NCI-H460 (cell line): ENCODE measurements around the gene TNIK. TPM values are rescaled to one million over a fixed set of nuclear protein-coding genes. Genes with fewer than 3 reads are reported as not detected.

ENCODE experiments used
- DNase-seq: peaks from one replicate; pipeline ENCODE4 v3.0.0-alpha.2; 2016; ENCODE audit warnings: low read depth; ENCODE audit errors: extremely low read depth
- total RNA-seq: library from RNA; depleted of rRNA; stranded (reverse); fragments of >200 nt; shearing (Covaris generic); gene quantifications from 2 replicates; pipeline ENCODE4 v1.2.3, GENCODE V29; 2014

TNIK gene
- total RNA-seq, 1 experiment from 2014 or later, result 1.1 TPM

DNA sequence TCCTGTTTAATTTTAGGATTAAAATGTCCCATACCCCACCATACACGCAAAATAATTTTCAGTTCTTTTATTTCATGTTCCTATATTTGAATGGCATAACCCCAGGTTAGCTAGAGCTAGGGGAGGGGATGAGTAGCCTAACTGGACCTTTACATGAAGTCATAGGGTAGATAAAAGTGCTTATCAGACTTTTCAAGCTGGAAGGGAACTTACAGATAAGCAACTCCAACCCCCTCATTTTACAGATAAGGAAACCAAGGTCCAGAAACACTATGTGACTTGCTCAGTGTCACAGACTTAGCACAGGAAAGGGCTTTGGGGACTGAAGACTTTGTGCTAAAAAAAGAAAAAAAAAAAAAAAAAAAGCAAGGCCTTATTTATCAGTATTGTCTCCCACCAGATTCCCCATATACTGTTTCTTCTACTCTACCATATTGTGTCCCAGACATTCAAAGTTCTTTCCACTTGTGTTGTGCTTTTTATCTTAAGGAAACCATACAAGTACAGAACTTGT lies 10.6 kb upstream of the TNIK start:
- no peak for DNase-seq

GRCh38 chr3:171469376-171469775 lies 9.2 kb upstream of the TNIK start:
- DNase-seq, result no peak

- no peak for DNase-seq
Measured at GRCh38 chr3:171468296-171468906, 8.2 kb upstream of the TNIK start.

DNA sequence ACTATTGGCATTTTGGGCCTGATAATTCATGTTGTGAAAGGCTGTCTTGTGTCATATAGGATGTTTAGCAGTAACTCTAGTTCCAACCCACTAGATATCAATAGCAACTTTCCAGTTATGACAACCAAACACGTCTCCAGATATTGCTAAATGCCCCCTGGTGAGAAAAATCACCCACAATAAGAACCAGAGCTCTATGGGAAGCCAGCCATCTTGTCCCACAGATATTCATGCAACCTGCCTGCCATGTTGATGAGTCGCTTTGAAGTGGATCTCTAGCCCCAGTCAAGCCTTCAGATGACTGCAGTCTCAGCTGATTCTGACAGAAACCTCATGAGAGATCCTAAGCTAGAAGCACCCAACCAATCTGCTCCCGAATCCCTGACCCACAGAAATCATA lies 5.6 kb upstream of the TNIK start:
- no peak for DNase-seq

GRCh38 chr3:171464462-171464861 lies 4.3 kb upstream of the TNIK start:
- DNase-seq, result no peak

GRCh38 chr3:171462224-171462623 lies 2.0 kb upstream of the TNIK start:
- no peak for DNase-seq

DNA sequence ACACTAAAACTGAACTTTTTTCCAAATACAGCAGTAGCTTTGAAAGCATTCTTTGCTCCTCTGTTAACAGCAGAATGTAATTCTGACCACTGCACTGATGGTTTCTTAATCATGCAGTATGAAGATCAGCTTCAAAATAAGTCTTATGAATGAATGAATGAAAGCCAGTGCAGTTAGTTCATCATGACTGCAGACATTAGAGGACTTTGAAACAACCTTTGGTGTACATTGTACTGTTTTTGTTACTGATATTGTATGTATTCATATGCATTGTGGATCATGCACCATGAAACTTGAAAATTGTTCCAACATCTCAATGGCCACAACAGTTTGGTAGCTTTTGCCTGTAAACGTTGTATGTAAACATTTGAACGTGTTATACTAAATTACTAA lies 1.3 kb upstream of the TNIK start:
- DNase-seq, result no peak

DNA sequence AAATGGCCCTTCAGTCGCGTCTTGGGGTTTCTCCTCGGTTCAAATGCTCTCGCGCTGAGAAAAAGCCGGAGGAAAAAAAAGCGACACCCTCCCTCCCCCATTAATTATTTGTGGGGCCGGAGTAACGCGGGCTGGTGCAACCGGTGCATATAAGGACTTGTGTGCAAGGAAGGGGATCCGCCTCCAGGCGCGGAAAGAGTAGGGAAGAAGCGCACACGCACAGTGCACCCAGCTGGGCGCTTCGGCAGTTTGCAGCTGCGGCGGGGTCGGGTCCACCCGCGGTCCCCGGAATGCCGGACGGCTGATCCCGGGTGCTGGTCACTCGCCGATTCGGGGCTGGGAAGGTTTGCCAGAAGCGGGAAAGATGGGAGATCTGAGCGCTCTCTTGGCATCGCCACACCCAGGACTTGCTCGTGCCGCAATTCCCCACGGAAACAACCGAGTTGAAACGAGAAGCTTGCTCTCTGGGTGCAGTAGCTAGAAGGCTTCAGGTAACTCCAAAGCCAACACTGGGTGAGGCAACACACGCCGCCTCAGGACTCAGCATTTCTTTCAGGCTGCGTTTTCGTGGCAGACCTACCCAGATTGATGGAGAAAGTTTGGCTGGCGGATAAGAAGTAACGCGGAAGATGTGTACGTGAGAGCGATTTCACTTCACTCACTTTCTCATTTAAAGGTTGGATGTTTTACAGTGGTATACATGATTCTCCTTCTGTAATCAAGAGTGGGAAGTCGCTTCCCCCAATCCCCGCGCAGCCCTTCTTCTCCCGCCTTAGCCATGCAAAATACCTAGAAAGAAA lies 720 bp upstream of the TNIK start:
- DNase-seq, result peak; percentile 1

GRCh38 chr3:171459137-171459941 lies 866 bp downstream of the TNIK start:
- no peak for DNase-seq

DNA sequence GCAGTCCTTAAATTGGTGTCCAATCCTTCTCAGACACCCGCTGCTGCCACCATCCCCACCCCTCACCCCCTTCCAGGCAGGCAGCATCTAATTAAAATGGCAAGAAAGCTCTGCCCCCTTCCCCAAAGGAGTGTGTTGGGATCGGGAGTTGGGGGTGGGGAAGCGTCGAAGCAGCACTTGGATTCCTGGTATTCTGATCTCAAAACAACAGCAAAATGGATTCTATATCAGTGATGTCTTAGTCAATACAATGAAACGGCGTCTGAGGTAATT lies 1.4 kb downstream of the TNIK start:
- DNase-seq, result no peak

DNA sequence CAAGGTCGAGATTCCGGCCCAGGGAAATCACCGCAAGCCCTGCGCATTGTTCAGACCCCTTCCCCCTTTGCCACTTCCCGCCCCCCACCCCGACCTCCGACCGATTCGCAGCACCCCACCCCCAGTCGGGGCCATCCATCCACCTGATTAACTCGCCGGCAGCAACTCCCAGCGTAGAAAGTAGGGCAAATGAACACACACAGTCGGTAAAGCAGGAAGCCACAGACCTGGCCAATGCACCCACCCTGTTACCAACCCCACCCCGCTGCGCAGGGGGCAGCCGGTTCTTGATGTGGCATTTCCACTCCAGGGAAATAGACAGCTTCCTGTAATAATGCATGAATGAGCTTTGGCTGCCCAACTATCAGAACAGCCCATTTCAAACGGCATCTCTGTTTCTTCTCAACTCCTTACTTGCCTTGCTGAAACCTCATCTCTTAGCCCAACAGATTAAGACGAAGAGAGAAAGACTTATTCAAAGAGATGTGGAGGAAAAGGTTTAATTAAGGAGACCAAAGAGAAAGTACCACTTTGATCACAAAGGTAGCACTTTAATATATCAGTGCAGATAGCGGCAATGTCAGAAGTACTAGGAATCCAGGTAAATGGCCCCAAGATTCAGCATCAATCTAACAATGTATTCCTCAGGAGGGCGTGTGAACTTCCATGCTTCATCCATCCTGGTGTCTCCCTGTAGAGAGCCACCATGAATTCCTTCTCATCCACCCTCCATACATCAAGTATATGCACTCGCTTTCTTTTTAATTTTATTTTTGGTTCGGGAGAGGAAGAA lies 1.9 kb downstream of the TNIK start:
- no peak for DNase-seq

DNA sequence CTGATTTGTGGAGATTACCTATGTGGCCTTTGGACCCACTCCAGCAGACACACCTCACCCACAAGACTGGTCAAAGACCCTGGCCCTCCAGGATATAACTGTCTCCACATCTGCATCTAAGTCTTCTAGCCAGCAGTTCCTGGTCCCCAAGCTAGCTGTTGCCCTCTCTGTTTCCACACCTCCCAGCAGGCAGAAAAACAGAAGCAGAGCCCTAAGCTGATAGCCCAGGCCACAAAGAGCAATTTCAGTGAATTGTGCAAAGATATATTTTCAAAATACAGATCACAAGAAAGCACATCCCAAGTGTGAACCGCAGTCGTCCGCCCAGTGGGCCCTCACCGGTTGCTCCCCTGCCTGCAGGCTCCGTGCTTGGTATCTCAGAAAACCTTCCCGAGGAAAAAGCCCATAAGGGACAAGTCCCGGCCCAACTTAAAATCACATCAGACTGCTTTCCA lies 2.6 kb downstream of the TNIK start:
- no peak for DNase-seq

DNA sequence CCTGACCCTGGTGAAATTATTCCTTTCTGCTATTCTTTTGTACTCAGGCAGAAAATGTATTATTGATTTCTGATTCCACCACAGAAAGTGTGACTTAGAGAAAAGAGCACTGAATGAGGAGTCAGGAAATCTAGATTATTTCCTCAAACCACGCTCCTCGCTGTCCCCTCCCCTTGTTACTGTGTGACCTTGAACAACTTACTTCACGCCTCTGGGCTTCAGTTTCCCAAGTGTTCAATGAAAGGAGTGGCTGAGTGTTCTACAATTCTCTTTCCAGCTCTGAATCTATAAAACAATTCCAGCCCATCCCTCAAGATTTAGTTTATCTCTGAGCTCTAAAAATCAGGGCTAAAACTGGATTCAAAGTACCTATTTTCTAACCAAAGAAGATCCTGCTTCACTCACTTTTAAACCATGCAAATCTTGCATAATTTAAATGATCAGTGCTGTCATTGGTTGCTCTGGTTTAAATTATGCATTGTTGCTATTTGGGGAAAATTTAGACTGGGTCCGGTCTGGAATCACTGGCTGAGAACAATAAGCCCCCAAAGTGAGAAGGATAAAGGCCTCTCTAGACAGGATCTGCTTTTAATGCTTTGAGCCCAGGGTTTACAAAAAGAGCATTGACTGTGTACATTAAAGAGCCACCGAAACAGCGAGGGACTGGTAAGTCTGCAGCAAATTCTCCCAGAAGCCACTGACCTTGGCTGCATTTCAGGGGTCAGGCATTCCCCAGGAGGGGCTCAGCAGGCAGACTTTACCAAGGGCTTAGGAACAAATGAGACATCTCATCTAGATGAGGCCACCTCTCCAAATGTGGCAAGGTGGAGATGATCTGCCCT lies 3.2 kb downstream of the TNIK start:
- no peak for DNase-seq

- no peak for DNase-seq
Measured at GRCh38 chr3:171455603-171456550, 4.3 kb downstream of the TNIK start.

DNA sequence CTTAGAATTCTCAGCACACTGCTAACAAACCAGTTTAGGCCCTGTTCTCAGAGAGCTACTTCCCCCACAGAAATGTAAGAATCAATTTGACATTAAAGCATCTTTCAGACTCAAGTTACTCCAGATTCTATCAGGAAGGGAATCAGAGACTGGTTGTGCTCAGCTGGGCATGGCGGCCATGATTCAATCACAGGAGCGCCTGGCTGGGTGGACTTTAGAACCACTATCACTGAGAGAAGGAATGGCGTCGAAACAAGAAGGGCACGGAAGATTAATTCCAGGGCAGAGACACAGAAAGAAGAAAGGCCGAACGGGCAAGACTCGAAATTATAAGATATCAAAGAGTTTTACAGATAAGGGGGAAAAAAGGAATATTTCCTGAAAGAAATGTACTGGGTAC lies 6.2 kb downstream of the TNIK start:
- DNase-seq, result no peak

- DNase-seq, result no peak
Measured at GRCh38 chr3:171453180-171453886, 6.9 kb downstream of the TNIK start.

DNA sequence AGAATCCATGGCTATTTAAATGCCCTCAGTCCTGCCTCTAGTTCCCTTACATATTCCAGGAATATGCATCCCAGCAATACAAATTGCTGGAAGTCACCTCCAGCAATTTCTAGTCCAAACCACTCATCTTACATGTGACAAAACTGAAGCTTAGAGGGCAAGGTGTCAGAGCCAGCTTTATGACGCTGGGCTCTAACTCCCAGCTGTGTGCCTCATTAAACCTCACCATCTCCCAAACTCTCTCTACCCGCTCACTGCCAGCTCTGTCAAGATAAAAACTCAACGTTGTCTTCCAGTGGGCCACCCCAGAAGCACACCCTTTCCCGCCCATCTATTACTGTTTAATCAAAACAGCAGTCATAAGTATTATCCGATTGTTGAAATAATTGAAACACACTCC lies 7.9 kb downstream of the TNIK start:
- DNase-seq, result no peak

GRCh38 chr3:171451915-171452314 lies 8.3 kb downstream of the TNIK start:
- DNase-seq, result no peak
